Endothelial cell of umbilical vein (primary cell): Measurements from ENCODE around the gene IQGAP2.

Source experiments
- CTCF ChIP-seq, 2 donors: IDR thresholded peaks; 1 replicate in 1 of 2; 2 replicates in 1 of 2; pipeline ENCODE4 v1.5.1; 2011; ENCODE audit warnings: low read length in 2 of 2, mild to moderate bottlenecking in 2 of 2, moderate library complexity in 2 of 2, control low read depth in 1 of 2, inconsistent platforms in 1 of 2, low read depth in 1 of 2; ENCODE audit not compliant: insufficient read depth in 1 of 2; ENCODE audit errors: extremely low read depth in 1 of 2
- EZH2 ChIP-seq: IDR thresholded peaks from 2 replicates; pipeline ENCODE4 v1.6.1; 2012; ENCODE audit warnings: borderline replicate concordance, low read depth, mild to moderate bottlenecking, moderate library complexity, low read length, inconsistent platforms; ENCODE audit not compliant: severe bottlenecking
- POLR2AphosphoS5 ChIP-seq: IDR thresholded peaks from 2 replicates; pipeline ENCODE4 v1.6.1; 2012; ENCODE audit warnings: low read depth, mild to moderate bottlenecking, control low read depth, low read length, moderate library complexity; ENCODE audit not compliant: insufficient read depth
- TF ChIP-seq, protein P1 (sequence below): IDR thresholded peaks from 2 replicates; pipeline ENCODE4 v1.6.1; 2011; ENCODE audit not compliant: insufficient read depth, insufficient read length

GRCh38 chr5:76393035-76393680 lies 9.9 kb upstream of the IQGAP2 start:
- TF ChIP-seq, protein P1, sequence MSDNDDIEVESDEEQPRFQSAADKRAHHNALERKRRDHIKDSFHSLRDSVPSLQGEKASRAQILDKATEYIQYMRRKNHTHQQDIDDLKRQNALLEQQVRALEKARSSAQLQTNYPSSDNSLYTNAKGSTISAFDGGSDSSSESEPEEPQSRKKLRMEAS: no peak
- TF ChIP-seq CTCF (IDR thresholded peaks at IDR 0.05; ENCODE audit: extremely low read depth in 1 of 2, insufficient read depth in 1 of 2, low read depth in 1 of 2, low read length in 2 of 2) (no peak), POLR2AphosphoS5 (no peak), EZH2 (no peak)
